ENCODE measurements around the gene LHFPL2.

DNA sequence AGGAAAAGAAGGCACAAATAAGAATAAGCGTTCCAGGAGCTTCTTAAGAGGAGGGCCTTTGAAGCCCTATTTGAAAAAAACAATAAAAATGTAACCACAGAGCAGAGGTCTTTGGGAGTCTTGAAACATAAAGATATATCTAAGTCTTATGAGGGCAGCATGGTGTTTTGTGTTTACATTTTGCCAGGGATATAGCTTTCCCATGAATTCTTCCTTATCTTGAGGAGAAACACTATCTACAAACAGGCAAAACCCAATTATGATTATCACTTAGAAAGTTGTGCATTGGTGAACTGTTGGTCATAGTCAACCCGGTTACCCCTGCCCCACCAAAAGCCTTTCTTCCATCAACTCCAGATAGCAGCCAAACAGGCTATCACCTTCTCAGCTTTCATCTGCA, 23.6 kb upstream of the LHFPL2 start:
- no peak for TF ChIP-seq ELF4 (IDR thresholded peaks at IDR 0.05)
- TF ChIP-seq BHLHE40 (IDR thresholded peaks at IDR 0.05; ENCODE audit: borderline replicate concordance), result no peak
- no peak for TF ChIP-seq FOXK2 (IDR thresholded peaks at IDR 0.05)
- TF ChIP-seq SP1 (IDR thresholded peaks at IDR 0.05), result no peak
- TF ChIP-seq HDGF (IDR thresholded peaks at IDR 0.05; ENCODE audit: borderline replicate concordance), result no peak
- no peak for TF ChIP-seq LEF1 (IDR thresholded peaks at IDR 0.05; ENCODE audit: borderline replicate concordance)
- TF ChIP-seq L3MBTL2 (conservative IDR thresholded peaks at IDR 0.05), result no peak
- TF ChIP-seq TARDBP (IDR thresholded peaks at IDR 0.05), result no peak
- no peak for TF ChIP-seq FOXA1 (IDR thresholded peaks at IDR 0.05)
- TF ChIP-seq CTBP1 (IDR thresholded peaks at IDR 0.05; ENCODE audit: borderline replicate concordance), result no peak
